GM19438 (cell line): ENCODE measurements around the gene RMND1.
"Not testable (repeated sequence)": the region's sequence is repeated elsewhere in the genome, so short reads cannot be mapped to it uniquely, and the experiment has no call there.

Experiments used
- ATAC-seq: cut with Tn5 transposase; IDR thresholded peaks from one replicate; pipeline ENCODE4 v1.9.1; 2021; ENCODE audit warnings: low read depth; ENCODE audit not compliant: unreplicated experiment

The RMND1 gene

DNA sequence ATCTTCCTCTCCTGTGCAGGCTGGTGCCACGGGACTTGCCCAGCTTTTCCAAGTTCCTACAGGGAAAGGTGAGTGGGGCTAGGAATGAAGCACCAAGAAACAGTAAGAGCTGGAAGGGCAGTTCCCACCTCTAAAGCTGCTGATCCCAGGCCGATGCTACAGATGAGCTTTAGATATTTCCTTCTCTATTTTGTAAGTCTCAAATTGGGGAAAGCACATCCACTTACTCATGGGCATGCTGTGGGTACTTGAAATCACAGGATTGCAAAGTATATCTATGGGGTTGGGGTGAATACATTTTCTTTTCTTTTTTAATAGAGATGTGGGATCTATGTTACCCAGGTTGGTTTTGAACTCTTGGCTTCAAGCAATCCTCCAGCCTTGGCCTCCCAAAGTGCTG, 63.7 kb downstream of the RMND1 start:
- no peak for ATAC-seq

DNA sequence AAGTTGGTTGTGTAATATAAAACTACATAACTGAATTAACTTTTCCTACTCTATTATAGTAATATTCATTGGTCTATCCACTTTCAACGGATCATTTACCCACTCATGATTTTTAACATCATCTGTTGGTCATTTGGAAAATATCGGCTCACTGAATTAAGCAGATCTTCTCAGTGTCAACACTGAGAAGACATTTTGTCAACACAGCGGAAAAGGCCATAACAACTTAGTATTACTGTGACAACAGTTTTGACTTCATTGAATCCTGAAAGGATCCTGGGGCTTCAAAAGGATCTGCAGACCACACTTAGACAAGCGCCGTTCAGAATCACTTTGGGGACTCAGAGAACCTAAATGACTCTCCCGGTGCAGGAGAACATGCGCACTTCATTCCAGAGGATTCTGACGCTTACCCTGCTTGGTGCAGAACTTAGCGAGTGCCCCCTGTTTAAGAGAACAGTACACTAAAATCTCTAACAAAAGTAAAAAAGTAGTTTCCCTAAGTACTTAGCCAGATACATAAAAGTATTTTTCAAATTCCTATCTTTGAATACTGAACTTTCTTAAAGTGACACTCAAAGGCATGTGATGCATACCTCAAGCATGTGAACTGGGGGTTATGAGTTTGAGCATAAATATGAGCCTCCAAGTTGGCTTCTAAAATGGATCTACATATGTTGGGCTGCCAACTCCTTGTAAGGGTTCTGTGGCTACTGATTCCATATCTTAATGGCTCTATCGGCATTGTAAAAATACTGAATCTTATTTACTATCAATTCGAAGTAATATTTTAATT, 64.6 kb downstream of the RMND1 start:
- ATAC-seq: no peak

DNA sequence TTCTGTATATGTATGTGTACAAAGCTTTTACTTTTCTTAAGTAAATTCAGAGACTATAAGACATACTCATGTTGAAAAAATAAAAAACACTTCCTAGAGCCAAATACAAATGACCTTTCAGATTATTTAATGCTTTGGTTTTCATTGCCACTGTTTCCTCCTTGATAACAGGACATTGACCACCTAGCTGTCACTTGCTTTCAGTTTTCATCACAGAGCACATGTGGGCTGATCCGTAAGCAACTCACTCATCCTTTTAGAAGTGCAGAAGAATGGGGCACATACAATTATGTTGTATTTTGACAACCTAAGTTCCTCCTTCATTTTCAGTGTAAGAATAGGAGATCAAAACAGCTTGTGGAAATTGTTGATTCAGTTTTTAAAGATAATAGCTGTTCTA, 66.7 kb downstream of the RMND1 start:
- no peak for ATAC-seq

DNA sequence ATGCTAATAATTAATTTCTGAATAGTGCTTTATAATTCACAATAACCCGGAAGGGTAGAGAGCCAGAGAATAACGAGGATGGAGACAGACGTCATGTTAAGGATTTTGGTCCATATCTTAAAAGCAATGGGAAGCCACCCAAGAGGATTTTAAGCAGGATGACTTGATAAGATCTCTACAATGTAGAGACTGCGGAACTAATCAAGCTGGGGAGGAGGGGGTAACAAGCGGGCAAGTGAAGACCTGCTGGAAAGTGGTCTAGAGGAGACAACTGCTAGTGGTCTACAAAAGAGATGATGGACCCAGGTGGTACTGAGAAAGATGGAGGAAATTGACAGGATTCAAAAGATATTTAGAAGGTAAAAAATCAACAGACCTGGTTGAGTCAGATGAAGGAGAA, 67.8 kb downstream of the RMND1 start:
- no peak for ATAC-seq

DNA sequence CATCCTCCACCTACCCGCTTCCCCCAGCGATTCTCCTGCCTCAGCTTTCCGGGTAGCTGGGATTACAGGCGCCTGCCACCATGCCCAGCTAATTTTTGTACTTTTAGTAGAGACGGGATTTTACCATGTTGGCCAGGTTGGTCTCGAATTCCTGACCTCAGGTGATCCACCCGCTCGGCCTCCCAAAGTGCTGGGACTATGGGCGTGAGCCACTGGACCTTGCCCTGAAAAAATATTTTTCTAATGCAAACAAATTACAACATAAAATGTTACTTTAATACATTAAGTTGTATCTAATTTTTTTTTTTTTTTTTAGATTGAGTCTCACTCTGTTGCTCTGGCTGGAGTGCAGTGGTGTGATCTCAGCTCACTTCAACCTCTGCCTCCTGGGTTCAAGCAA, 69.3 kb downstream of the RMND1 start:
- ATAC-seq: not testable (repeated sequence)

DNA sequence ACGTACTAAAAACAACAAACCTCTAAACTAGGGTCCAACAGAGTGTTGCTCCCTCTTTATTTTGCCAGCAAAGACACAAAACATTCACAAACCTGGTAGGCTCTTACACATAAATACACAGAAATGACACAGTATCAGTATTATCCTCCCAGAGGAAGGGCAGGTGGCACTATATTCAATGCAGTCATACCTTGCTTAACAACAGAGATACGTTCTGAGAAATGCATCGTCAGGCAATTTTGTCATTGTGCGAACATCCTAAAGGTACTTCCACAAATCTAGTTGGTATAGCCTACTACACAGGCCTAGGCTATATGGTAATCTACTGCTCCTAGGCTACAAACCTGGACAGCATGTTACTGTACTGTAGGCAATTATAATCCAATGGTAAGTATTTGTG, 70.2 kb downstream of the RMND1 start:
- ATAC-seq: no peak

DNA sequence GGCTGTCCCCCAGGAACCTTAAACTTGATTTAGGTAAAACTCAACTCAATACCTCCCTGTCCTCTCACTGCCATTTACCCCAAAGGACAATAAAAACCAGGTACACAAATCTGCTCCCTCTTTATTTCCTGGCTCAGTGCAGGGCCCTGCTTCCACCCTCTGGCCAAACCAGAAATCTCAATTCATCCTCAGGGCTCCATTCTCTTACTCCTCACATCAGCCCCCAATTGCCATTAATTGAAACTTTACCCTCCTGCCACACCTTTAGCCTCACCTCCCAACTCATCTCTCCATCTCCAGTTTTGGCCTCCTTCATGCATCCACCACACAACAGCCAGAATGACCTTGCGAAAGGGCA, 71.1 kb downstream of the RMND1 start:
- ATAC-seq: no peak

DNA sequence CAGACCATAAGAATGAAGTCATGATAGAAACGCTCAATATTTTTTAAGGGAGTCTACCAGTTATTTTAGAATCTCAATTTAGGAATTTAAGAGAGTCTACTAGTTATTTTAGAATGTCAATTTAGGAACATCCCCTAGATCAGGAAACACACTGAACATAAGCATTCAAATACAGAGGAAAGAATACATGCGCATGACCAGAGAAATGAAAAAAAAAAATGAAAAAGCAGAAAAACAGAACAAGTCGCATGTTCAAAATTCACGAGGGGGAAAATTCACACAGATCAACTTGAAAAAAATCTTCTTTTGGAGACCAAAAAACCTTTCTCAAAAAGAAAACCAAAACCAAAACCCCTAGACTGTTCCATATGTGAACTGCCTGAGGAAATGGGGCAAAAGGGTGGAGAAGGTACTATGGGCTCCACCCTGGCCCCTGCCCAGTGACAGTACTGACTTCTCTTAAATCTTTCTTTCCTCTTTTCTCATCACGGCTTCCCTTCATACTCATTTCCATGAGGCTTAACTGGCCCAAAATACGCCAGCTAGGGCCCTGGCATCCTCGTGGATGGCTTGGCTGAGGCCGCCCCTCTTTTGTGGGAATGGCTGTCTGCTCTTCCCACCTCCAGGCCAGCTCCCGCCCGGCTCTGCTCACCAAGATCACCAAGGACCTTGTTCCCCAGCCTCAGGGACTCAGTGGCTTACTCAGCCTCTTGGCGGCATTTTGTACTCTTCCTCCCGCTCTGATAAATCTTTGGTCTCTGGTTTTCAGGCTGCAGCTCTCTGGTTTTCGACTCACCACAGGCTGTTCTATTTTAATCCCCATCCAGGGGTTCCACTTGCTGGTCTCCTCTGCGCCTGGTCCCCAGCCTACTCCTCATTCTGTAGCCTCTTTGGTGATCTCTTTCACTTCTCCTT, 71.7 kb downstream of the RMND1 start:
- ATAC-seq: peak; percentile 66

DNA sequence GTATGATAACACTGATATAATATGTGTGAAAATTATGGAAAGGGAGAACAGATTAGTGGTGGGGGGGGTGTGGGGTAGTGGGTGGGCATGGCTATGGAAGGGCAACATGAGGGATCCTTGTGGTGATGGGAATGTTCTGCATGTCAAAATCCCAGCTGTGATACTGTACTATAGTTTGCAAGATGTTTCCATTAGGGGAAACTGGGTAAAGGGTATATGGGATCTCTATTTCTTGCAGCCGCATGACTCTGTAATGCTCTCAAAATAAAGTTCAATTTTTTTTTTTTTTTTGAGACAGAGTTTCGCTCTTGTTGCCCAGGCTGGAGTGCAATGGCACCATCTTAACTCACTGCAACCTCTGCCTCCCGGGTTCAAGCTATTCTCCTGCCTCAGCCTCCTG, 74.8 kb downstream of the RMND1 start:
- no peak for ATAC-seq

DNA sequence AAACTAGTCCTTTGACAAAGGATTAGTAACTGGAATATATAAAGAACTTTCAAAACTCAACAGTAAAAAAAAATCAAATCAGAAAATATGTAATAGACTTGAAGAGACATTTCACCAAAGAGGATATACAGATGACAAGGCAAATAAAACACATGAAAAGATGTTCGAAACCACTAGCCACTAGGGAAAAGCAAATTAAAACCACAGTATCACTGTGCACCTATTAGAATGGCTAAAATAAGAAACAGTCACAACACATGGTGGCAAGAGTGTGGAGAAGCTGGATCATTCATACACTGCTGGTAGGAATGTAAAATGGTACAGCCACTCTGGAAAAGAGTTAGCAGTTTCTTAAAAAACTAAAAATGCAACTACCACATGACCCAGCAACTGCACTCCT, 75.5 kb downstream of the RMND1 start:
- ATAC-seq: no peak

DNA sequence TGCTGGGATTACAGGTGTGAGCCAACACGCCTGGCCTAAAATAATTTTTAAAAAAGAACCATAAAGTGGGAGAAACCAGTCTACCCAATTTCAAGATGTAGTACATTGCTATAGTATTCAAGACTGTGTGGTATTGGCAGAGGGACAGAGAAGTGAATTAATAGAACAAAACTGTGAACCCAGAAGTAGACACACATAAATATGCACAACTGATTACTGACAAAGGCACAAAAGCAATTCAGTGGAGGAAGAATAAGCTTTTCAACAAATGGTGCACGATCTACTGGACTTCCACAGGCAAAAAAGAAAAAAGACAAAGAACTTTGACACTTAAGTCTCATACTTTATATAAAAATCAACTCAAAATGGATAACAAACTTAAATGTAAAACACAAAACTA, 76.1 kb downstream of the RMND1 start:
- ATAC-seq: no peak

DNA sequence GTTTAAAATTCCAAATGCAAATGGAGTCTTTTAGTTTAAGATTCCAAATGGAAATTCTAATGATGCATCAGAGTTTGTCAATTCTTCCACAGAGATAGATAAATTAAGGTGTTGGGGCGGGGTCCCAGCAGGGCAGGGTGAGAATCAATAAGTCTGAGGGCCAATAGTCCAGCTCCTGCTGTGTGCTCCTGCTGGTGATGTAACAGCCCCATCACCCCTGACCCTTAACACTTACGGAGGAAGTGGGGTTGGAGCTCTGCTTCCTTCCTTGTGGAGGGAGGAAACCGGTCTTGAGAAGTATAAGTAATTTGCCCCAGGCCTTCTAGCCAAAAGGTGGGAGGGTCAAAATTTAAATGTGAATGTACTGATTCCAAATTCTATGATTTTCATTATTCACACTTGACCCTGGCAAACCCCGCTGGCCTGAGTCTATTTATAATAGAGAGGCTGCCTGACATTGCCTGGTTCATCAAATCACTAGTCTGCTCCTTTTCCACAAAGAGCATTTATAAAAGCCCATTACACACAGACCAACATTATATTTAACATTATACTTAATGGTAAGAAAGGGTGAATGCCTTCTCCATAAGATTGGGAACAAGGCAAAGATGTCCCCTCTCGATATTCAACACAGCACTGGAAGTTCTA, 77.8 kb downstream of the RMND1 start:
- no peak for ATAC-seq

DNA sequence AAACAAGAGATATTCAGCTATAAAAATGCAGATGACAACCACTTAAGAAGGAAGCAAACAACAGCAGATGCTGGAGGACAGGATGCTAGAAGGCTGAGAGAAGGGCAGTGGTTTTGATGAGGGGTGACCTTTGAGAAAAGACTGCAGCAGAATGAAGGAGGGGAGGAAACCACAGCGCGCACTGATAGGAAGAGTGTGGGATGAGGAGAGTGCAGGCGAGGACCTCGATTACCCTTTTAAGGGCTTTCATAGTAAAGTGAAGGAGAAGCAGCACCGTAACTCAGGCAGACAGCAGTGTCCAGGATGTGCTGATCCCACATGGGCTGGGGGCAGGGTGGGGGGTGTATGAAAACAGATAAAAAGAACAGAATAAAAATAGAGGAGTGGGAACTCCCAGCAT, 79.8 kb downstream of the RMND1 start:
- ATAC-seq: no peak

DNA sequence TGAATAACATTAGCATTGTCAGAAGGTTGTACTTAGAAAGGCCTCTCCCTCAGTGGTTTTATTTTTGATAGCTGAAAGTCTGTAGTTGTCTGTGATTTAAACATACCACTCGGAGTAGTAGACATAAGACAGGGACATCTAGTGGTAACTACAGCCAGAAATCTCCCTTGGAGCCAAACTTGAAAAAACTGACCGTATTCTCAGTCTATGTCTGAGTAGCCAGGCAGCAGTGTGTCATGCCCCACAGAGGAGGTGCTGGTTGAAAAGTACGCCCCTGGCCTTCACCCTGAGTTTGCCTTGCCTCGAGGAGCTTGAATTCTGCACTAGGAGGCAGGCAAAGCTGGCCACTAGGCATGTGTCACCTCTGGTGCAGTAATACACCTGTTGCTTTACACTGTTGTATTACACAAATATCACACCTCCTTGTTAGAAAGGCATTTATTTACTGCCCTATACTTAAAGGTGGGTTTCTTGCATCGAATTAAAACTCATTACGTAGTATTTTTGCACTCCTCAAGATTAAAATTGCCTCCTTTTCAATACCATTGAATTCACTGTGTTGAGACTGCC, 81.3 kb downstream of the RMND1 start:
- no peak for ATAC-seq

DNA sequence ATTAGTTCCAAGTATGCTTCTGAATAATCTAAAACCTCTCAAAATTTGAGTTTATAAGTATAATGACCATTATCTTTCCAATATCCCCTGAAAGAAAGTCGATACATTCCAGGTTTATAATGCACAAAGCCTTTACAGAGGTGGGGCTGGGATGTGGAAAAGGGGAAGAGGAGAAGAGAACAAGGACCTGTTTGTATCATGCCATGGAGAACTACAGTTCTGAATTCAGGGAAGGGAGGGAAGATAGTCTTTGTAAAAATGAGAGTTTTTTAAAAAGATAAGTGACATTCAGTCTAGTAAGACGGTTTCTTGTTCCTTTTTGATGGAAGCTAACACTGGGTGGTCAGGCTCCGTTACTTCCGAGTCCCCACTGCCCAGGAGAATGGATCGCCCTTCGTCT, 86.7 kb downstream of the RMND1 start:
- no peak for ATAC-seq

DNA sequence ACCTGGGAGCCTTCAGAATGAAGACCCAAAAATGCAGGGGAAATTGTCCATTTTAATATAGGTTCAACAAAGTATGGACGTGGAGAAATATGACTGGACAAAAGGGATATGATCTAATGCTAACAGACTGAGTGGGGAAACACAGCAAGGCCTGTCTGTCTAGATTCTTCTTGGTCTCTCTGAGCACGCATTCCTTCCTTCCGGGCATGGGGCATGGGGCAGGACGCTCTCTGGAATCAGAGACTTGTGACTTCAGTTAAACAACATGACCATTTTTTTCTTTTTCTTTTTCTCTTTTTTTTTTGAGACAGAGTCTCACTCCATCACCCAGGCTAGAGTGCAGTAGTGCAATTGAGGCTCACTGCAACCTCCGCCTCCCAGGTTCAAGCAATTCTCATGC, 92.4 kb downstream of the RMND1 start:
- no peak for ATAC-seq

DNA sequence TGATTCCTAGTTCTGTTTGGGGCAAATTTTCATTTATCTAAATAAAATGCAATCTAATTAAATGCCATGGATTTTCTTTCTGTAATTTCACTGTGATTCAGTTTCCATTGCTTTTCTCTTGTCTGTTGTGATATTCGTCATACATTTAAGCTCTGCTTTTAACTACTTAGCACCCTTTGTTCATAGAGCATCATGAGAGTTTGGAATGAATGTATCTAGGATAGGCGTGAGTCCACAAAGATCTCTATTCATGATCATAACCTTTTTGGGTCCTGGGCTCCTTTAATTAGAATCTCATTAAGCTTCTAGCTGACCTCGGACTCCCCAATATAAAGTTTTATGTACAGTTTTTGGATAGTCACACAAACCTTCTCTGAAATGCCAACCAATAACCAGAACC, 93.5 kb downstream of the RMND1 start:
- ATAC-seq: no peak

DNA sequence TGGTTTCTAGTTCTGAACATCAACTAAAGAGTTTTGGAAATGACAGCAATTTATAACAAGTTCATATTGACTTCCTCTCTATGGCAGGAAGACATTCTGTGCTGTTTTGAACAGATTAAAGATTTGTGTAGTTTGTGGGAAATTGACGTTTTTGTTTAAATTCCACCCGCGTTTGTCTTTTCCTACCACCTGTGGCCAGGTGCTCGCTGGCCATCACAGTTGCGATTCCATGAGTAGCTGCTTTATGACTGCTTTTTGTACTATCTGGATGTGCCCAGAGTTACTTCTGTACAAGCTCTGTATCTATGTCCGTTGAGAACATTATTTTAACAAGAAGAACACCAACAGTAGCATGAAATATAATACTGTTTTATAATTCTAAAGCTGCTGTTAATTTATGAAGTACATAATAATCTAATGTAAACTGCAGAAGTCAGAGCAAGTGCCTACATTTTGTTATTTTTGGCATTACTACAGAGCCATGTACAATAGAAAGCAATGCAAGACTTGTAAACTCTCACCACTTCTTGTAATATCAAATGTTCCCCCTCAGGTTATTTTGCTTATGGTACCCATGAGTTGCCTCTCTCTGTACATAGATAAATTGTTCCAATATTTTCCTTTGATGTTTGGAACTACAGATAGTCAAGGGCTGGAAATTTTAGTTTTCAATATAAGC, 94.0 kb downstream of the RMND1 start:
- no peak for ATAC-seq

DNA sequence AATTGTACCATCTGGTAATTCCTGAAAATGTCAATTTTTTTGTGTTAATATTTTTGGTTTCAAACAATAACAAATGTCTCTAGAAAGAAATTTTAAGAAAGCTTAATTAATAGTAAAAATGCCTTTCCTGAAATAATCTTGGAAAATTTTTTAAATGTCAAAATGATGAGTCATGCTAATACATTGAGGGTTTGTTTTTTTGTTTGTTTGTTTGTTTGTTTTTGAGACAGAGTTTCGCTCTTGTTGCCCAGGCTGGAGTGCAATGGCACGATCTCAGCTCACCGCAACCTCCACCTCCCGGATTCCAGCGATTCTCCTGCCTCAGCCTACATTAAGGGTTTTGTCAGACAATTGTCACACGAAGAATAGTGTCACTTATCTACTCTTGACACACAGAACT, 94.9 kb downstream of the RMND1 start:
- not testable (repeated sequence) for ATAC-seq
